Measurements from ENCODE around the gene DPP9.

DNA sequence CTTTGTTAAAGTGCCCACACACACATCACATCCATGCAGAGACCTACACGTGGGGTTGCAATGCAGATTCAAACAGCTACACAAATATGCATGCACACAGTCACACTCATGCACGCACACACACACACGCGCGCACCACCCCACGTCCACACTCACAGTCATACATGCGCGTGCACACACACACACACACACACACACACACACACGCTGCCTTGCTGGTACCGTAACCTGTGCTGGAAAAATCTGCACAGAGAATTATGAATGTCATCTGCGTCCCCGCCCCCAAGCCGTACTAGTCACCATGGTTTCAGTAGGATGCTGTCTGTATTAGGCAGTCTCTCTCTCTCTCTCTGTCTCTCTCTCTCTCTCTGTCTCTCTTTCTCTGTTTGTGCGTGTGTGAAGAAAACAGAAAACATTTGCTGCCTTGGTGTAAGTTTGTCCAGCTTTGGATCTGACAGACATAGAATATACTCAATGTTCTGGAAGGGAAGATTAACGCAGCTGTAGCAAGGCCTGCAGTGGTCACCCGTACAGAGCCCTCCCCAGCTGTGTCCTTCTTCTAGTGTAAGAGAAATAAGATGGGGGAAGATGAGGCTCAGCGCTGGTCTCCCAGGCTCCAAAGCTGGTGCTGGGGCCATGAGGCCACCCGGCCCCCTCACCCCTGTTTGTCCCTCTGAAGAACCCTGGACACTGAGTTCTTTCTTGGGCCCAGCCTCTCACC is 26.4 kb upstream of the DPP9 start:
- no peak for TF ChIP-seq BRCA1 (IDR thresholded peaks at IDR 0.05; ENCODE audit: low read depth, low read length)
- TF ChIP-seq CEBPB (IDR thresholded peaks at IDR 0.05; ENCODE audit: low read depth, low read length), result no peak
- TF ChIP-seq, protein P1, sequence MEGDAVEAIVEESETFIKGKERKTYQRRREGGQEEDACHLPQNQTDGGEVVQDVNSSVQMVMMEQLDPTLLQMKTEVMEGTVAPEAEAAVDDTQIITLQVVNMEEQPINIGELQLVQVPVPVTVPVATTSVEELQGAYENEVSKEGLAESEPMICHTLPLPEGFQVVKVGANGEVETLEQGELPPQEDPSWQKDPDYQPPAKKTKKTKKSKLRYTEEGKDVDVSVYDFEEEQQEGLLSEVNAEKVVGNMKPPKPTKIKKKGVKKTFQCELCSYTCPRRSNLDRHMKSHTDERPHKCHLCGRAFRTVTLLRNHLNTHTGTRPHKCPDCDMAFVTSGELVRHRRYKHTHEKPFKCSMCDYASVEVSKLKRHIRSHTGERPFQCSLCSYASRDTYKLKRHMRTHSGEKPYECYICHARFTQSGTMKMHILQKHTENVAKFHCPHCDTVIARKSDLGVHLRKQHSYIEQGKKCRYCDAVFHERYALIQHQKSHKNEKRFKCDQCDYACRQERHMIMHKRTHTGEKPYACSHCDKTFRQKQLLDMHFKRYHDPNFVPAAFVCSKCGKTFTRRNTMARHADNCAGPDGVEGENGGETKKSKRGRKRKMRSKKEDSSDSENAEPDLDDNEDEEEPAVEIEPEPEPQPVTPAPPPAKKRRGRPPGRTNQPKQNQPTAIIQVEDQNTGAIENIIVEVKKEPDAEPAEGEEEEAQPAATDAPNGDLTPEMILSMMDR (IDR thresholded peaks at IDR 0.05; ENCODE audit: control extremely low read depth in 1 of 3, insufficient read depth in 1 of 3, low read depth in 1 of 3, low read length in 3 of 3), result no peak
- no peak for TF ChIP-seq CREB1 (IDR thresholded peaks at IDR 0.05)
- TF ChIP-seq CHD2 (IDR thresholded peaks at IDR 0.05; ENCODE audit: low read length), result no peak
- TF ChIP-seq SP2 (IDR thresholded peaks at IDR 0.05; ENCODE audit: low read length), result no peak
